Smooth muscle cell of the brain vasculature (primary cell): ENCODE results near the gene TACR2.

Experiments used
- DNase-seq: peaks from one replicate; pipeline ENCODE4 v3.0.0-alpha.2; 2012; ENCODE audit warnings: low read depth, low spot score

The TACR2 gene

DNA sequence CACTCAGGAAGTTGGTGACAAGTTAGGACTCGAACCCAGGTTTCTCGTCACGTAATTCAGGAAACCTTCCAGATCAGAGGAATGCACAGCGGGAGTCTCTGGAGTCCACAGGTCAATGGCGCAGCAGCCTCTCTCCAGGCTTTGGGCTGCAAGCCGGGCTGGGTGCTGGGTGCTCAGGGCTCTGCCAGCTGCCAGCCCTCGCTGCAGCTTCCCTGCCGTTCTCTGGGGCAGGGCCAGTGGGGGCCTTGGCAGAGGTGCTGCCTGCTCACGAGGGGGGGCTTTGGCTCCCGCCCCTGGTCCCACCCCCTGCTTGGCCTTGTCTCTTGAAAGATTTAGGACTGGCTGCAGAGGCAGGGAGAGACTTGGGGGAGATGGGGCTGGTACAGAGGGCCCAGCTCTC is at the start of gene TACR2:
TSS of gene TACR2 (minus strand) at position 224 of the 400 bp plus-strand sequence. CDS start 595 bp downstream, outside the sequence.
- no peak for DNase-seq

DNA sequence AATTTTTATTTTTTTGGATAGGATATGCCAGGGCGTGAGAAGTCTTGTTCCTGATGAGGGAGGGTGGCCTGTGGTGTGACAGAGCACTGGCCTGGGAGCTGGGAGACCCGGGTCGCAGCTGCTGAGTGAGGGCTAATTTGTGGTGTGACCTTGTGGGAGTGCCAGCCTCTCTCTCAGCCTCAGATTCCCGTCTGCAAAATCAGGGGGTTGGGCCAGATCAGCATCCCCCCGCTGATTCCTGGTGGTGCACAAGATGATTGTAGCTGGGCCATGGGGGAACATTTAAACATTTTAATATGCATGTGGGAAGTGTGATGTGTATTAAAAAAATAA is 49.4 kb upstream of the TACR2 start:
- DNase-seq, result no peak

DNA sequence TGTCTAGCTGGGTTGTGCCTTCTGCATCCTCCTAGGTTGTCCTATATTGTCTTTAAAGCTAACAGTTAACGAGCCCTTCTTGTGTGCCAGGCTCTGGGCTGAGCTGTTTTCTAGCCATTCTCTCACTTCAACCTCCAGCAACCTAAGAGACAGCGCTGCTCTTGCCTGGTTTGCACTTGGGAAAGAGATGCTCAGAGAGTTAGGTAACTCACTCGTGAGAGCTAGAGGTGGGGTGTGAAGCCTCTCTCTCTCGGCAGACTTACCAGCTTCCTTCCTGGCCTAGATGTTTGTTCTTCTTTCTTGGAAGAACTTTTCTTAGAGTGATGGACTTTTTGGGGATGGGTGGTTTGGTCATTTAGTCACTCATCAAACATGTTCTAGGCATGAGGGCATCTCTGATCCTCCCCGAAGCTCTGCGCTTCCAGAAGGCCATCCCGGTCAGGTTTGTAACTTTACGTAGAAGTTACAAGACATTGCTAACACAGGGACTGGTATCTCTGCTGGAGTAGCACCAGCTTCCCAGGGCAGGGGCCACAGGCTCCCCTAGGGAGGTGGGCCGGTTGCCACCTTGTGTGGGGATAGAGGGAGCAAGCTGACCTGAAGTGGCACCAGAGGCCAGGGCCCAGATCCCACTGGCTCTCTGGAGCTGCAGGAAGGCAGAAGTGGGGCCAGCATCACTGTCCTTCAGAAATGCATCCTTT is 48.9 kb upstream of the TACR2 start:
- no peak for DNase-seq

DNA sequence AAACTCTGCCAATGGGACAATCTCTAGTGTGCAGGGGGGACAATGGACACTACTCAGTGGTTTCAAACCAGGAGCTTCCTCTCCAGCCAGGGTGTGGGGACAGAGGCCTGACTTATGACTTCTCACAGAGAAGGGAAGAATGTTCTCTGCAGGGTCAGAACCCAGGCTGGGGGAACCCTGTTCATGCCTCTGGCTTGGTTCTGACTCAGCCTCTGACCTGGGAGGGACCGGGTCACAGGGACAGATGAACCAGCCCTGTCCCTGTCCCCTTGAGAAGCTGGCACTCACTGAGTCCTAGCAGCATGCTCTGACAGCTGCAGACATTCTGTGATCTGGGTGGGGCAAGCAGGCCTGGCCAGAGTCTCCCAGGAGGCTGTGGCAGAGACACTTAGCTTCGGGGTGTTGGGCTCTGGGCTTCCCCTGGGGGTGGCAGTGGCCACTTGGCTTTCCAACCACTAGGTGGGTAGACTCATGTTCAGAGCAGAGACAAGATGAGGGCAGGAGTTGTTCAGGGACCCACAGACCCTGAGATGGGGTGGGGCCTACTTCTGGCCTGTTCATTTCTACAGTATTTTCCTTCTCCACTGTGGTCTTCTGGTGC is 48.2 kb upstream of the TACR2 start:
- DNase-seq, result no peak

DNA sequence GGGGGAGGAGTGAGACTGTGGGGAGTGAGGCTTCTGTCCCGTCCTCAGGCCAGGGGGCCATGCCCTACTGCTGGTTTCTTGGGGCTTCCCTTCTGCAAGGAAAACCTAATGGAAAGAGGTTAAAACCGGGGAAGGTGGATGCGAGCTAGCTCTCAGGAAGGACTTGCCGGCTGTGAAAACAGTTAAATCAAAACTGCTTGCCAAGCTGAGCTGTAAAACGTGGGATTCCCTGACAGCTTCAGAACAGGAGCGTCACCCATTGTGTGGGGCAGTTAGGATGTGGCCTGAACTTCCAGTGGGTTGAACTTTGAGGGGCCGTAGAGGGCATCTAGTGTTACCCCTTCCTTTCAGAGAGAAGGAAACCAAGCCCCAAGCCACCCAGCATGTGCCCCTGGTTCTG is 47.7 kb upstream of the TACR2 start:
- DNase-seq, result no peak

DNA sequence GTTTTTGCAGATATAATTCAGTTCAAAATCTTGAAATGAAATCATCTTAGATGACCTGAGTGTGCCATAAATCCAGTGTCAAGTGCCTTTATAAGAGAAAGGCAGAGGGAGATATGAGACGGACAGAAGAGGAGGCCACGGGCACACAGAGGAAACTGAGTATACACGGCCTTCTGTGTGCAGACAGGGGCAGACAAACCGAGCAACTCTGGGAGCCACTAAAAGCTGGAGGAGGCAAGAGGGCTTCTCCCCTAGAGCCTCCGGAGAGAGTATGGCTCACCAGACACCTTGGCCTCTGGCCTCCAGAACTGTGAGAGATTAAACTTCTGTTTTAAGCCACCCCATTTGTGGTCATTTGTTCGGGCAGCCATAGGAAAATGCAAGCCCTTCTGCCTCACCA is 47.2 kb upstream of the TACR2 start:
- no peak for DNase-seq

DNA sequence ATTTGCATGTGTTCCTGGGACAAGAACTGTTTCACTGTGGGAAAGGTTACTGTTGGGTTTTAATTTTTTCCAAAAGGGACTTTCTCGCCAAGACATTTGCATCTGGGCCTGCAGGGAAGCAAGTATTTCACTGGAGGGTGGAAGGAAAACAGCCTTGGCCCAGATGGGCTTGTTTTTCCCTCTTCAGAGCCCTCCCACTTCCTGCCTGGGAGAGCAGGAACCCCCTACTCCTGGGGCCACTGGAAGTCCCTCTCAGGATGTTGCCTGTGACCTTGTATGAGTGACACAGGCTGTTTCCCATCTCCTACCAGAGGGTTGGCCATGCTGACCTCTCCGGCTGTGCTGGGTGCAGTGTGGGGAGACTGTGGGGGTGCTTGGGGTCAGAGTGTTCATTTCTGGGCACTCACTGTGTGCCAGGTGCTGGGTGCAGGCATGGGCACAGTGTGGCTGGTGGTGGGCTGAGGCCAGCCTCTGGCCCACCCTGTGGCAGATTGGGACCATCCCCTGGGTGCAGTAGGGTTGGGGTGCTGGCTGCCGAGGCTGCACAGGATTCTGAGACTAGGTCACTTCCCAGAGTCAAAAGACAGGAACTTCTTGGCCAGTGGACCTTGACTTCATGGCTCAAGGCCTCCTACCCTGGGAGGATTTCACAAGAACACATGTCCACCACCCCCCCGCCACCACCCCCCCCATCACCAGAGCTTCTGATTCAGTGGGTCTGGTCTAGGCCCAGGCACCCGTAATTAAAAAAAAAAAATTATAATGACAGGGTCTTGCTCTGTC is 44.7 kb upstream of the TACR2 start:
- DNase-seq, result no peak

DNA sequence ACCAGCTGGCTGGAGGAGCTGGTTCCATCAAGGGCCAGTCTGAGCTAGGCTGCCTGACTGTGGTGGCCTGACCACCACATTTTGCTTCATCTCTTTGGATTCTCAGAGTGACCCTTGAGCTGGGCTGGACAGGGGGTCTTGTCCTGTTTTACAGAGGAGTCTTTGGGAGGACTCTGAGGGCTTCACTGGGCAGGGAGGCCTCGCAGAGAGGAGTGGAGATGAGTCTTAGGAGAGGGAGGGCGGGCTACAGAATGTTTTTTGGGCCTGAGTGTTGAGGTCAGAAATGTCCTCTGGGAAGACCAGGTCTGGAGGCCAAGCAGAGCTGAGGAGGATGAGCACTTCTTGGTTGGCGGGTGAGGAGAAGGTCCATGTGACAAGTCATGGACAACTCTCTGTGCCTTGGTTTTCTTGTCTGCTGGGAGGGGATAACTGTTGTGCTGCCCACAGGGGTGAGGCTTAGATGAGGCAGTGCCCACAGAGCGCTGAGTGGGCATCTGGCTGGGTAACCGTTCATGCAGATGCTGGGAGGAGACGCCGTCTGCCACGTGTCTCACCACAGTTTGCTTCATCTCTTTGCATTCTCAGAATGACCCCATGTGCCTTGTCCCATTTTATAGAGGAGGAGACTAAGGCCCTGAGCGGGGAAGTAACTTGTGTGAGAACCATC is 44.0 kb upstream of the TACR2 start:
- no peak for DNase-seq

DNA sequence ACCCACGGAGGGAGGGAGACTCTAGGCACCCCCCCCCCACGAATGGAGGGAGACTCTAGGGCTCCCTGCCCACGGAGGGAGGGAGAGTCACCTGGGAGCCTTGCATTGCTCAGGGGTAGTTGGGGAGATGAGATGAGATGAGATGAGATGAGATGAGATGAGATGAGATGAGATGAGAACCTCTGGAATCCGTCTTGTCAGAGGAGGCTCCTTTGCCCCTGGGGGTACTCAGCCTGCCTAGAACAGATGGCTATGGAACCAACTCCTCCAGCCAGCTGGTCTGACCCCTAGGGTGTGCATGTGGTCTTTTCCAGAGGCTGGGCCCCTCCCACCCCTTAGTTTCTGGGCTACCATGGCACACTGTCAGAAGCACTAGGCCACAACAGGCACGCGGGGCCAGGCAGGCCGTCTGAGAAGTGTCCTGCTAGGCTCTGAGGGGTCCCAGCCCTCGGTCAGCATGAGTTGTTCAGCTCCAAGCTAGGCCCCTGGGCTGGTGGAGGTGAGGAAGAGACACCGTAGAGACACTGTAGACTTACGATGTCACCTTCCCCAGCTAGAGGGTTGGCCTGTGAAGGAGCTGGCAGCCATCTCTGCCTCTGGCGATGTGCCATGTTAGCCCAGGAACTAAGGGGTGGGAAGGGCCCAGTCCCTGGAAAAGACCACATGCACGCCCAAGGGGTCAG is 43.3 kb upstream of the TACR2 start:
- DNase-seq, result no peak

DNA sequence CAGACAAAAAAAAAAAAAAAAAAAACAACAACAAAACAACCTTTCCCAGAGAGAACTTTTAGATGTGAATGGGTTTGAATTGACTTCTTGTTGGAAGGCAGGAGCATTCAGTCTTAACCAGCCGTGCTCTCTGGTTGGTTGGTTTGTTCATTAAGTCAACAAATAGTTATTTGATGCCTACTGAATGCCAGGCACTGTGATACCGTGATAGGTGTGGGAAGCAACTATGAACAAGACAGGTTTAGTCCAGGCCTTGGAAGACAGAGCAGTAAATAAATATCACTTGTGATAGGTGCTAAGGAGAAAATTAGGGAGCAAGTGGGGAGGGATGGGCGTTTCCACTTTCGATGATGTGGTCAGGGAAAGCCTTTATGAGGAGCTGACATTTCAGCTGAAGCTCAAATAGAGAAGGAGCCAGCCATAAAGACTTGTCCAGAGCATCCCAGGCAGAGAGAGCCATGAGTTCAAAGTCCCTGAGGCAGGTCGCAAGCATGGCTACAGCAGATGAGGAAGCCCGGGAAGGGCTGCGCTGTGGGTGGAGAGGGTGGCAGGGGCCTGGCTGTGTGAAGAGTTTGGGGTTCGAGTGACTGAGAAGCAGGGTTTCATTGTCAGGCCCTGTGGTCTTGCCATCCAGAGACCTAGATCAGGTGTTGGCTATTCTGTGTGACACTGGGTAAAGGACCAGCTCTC is 42.5 kb upstream of the TACR2 start:
- DNase-seq, result no peak

DNA sequence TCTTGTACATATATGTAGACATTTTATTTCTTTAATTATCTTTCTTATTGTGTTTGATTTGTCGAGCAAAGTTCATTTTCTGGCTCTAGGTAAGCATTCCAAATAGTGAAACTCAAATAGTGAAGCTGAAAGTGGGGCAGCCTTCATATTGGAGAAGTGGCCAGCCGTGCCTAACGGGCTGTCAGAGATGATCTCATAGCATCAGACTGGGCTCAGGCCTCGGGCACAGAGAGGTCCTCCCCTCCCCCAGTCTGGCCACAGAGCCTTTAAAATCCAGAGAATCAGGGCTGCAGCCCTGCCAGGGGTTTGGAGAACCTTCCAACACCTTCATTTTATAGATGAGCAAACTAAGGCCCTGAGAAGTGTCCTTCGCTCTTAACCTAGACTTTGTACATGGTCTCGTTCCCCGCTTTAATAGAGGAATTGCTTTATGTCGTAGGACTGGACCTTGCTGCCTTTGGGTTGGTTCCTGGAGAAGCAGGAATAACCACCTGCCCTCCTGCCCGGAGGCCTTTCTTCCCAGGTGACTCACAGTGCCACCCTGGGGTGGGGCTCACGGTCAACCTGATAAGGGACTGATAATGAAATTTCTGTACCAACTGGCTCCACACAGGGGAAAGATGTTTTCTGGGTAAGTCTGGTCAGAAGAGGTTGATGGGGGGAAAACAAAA is 41.8 kb upstream of the TACR2 start:
- no peak for DNase-seq

DNA sequence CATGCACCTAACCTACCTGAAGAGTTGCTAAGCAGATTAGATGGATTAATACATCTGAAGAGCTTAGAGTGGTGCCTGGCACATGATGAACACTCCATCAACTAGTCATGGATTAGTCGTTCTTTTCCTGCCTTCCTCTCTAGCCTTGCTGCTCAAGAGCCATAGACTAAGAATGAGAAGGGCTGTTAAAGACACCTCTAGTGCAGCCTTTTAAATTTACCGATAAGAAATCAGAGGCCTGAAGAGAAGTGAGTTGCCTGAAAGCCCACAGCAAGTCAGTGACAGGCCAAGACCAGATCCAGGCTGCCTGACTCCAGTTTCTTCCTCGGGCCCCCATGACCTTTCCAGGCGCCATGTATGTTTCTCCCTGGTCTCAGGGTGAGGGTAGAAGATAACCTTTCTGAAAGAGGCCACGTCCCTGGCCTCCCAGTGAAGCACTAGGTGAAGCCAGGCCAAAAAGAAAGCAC is 41.1 kb upstream of the TACR2 start:
- no peak for DNase-seq

DNA sequence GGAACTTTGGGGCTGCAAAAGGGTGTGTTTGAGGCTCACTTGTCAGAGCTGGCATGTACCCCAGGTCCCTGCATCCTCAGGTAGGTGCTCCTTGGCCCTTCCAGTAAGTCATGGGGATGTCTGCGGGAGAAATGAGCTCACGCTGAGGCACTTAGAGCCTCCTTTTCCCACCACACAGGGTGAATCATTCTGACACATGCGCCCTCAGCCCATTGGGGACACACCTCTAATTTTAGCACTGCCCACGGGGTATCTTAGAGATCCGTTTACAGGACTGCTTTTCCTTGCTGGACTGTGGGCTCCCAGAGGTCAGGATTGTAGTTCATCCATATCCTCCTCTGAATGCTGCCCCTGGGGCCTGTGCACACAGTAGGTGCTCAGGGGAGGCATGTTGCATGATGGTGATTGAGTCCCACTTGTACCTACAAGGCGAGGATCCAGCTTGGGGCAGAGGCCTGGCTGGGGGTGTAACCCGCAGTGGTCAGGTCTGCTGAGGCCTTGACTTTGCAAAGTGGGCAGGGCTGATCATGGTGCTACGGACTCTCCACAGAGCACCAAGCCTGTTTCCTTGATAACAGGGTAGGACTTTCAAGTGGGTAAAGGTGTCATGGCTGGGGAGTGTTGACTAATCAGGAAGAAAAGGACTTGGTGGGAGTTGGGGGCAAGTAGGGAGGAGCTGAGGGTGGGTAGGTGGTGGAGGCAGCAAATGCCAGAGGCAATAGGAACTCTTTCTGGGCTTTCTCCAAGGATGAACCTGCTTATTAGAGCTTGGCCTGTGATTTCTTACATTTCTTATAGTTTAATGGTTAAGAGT is 40.4 kb upstream of the TACR2 start:
- no peak for DNase-seq

DNA sequence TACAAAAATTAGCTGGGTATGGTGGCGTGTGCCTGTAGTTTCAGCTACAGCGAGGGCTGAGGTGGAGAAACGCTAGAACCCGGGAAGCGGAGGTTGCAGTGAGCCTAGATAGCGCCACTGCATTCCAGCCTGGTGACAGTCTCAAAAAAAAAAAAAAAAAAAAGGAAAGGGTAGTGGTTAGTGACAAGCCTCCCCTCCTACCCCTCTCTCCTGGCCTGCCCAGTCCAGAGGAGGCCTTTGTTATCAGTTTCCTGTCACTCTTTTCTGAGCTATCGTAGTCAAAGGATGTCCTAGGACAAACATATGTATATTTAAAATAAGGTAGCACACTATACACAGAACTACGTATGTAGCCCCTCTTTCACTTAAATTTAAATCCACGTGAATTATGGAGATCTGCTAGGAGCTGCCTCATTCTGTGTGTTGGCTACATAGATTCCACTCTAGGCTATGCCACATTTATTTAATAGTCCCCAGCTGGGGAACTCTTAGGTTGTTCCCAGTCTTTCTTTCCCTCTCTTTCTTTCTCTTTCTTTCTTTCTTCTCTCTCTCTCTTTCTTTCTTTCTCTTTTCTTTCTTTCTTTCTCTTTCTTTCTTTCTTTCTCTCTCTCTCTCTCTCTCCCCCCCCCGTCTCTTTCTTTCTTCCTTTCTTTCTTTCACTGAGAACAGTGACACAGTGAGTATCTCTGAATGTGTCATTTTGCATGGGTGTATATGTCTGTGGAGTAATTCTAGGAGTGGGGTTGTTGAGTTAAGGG is 38.5 kb upstream of the TACR2 start:
- DNase-seq, result no peak

DNA sequence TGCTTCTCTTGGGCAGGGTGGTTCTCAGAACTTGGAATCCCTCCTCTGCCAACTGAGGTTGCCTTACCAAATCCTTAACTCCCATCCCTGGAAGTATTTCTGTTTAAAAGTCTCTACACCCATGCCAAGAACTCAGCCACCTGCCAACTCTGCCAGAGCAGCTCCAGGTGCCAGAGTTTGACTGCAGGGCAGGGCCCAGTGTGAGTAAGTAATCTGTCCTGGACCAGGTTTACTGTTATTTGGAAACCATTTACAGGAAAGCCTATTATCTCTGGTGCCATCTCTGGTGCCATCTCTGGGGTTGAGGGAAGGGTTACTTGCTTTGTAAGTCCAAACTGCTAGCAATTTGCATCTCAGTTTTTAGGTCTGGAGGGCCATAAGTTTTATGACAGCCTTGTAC is 37.1 kb upstream of the TACR2 start:
- no peak for DNase-seq

DNA sequence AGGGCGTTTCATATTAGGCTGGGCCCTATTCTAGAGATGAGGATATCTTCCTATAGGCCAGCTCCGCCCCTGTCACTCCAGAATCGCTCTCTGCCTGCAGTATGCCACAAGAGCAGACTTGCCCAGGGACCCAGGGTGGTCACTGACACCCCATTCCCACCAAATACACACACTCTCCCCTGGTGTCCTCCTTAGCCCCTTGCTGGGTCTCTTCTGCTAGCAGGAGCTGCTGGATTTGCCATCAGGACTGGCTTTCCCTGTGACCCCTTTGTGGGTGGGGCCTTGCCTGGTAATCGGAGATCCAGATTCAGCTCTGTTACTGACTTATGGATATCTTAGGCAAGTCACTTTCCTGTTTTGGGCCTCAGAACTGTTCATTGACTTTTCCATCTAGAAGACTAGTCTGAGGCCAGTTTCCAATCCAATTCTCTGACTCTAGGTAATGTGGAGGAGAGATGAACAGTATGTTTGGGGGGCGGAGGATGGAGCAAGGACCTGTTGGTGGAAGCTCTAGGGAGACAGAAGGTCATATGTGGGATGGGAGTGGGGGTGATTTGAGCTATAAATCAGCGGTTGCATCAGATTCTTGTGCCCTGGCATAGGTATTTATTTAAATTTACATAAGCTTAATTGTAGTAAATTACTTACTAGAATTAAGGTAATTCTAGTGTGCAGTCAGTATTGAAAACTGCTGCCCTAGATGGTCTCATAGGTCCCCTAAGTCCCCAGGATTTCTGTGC is 36.1 kb upstream of the TACR2 start:
- DNase-seq, result no peak

DNA sequence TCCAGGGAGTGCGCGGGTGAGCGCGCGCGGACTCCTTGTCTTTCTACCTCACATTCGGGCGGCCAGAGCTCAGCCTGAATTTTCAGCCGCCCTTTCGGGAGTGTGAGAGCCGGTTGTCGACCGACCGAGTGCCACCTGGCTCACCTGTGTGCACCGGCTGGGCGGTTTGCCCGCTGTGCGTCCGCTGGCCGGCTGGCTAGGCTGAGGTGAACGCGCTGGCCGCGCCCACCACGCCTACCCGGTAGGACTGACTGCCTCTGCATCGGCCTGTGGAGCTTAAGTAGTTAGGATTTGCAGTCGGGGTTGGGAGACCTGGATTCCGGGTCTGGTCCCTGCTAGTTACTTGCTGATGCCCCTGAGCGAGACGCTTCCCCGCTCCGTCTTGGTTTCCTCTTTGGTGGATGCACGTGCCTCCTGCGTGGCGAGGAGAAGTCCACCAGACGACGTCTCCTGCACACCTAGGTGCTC is 35.1 kb upstream of the TACR2 start:
- no peak for DNase-seq

DNA sequence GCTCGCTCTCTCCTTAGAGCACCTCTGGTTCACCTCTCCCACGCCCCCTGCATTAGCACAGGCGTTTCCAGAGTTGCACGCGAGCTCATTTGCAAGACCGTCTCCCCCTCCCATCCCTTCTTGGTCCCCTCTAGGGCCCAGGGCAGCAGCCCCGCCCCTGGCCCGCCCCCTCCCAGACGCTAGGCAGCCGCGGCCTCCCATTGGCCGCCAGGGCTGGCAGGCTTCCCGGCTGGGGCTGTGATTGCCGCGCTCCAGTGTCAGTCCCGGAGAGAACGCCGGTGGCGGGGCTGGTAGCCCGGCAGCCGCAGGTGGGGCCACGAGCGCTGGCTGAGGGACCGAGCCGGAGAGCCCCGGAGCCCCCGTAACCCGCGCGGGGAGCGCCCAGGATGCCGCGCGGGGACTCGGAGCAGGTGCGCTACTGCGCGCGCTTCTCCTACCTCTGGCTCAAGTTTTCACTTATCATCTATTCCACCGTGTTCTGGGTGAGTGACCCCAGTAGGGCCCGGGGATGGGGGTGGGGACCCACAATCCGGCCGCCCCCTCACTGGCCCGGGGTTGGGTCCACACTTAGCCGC is 34.6 kb upstream of the TACR2 start, which contains the start of gene TSPAN15:
TSS of gene TSPAN15 (plus strand) at position 257 of the 575 bp plus-strand sequence. CDS start at position 387, 130 bp downstream.
- peak; percentile 17 for DNase-seq
